Activated T-helper 2 cell treated with anti-CD3 and anti-CD28 coated beads, Interferon-gamma antibody, Interleukin-2, Interleukin-4, amounts not matched to agents 10 μg/mL and 5 μg/mL and 100 μg/mL, durations not matched to agents 14 hours and 24 hours and 36 hours (primary cell): ENCODE results near the gene EXOC6. TPM values are rescaled to one million over a fixed set of nuclear protein-coding genes. Genes with fewer than 3 reads are reported as not detected.
A peak's percentile ranks its signal among the peaks of the same experiment; 100 is the strongest.

Source experiments
- DNase-seq: peaks from one replicate; pipeline ENCODE4 v3.0.0; 2021; ENCODE audit warnings: low spot score
- H3K27ac Mint-ChIP-seq: one replicate; pipeline ENCODE4 v1.8.0; 2021; ENCODE audit warnings: mixed read lengths
- H3K27me3 Mint-ChIP-seq: one replicate; pipeline ENCODE4 v1.8.0; 2021; ENCODE audit warnings: low read depth, mixed read lengths
- H3K36me3 Mint-ChIP-seq: one replicate; pipeline ENCODE4 v1.8.0; 2021; ENCODE audit warnings: low read depth, mixed read lengths
- H3K4me1 Mint-ChIP-seq: one replicate; pipeline ENCODE4 v1.8.0; 2021; ENCODE audit warnings: low read depth, mixed read lengths
- H3K4me3 Mint-ChIP-seq: one replicate; pipeline ENCODE4 v1.8.0; 2021; ENCODE audit warnings: low read depth, mild to moderate bottlenecking, moderate library complexity, mixed read lengths
- H3K9me3 Mint-ChIP-seq: one replicate; pipeline ENCODE4 v1.8.0; 2021; ENCODE audit warnings: mixed read lengths
- intact Hi-C: fragments of 100-400 bp; cut with micrococcal nuclease; formaldehyde crosslinking; loops from one replicate; pipeline ENCODE4 v1.15.1; 2023
- total RNA-seq: library from RNA; stranded (reverse); gene quantifications from 2 replicates; pipeline ENCODE4 v1.2.3, GENCODE V29; 2022

EXOC6 gene
- total RNA-seq, 1 donor from 2014 or later: 12.4 TPM

DNA sequence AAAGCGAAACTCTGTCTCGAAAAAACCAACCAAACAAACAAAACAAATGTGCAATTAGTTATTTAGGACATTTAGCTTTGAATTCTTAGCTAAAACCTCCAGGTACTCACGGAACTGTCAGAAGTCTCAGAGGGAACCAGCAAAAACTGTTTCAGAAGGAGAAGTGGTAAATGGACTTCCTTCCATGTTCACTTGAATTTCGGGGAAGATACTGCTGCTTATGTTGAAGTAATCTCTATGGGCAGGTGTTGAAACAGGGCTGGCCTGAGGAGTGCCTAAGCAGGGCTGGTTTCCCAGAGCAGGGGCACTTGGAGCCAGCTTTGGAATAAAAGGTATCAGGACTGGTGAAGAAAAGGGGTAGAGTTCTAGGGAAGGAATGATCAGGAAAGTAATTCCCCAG is 2.4 kb upstream of the EXOC6 start:
- H3K36me3 Mint-ChIP-seq: no peaks in the 10 kb centered on the region
- no peak overlapping the region for H3K4me3 Mint-ChIP-seq
- peaks cover 6% of the 10 kb centered on the region for H3K27me3 Mint-ChIP-seq
- no peak for DNase-seq
- H3K27ac Mint-ChIP-seq: peak overlapping the region; percentile 58
- intact Hi-C loops: loop anchor here (5.0 to 10.0 kb wide), 4 partner anchors 36 to 669 kb away; partner anchors contain the start of gene KIF11
- peaks cover 37% of the 10 kb centered on the region for H3K4me1 Mint-ChIP-seq
- H3K9me3 Mint-ChIP-seq: peaks cover 8% of the 10 kb centered on the region

DNA sequence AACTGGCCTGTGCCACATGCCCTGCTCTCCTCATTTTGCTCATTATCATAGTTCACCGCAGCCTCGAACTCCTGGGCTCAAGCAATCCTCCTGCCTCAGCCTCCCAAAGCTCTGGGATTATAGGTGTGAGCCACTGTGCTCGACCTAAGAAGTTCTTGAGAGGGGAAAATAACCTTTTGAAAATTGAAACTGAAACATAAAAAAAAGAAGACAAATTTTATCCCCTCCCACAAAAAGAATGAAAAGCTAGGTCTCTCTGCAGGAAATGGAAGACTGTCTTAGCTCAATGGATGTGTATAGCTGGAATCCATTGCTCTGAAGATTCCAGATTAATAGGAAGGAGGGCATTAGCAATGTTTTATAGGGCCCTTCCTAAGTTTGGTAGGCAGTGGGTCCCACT is 2.0 kb upstream of the EXOC6 start:
- Mint-ChIP-seq H3K4me3 (peak overlapping the region; percentile 52), H3K27ac (no peak overlapping the region), H3K4me1 (peaks cover 39% of the 10 kb centered on the region), H3K27me3 (peaks cover 6% of the 10 kb centered on the region), H3K36me3 (no peaks in the 10 kb centered on the region), H3K9me3 (peaks cover 8% of the 10 kb centered on the region)
- intact Hi-C loops: loop anchor here (5.0 to 10.0 kb wide), 4 partner anchors 36 to 668 kb away; partner anchors contain the start of gene KIF11
- DNase-seq: no peak

DNA sequence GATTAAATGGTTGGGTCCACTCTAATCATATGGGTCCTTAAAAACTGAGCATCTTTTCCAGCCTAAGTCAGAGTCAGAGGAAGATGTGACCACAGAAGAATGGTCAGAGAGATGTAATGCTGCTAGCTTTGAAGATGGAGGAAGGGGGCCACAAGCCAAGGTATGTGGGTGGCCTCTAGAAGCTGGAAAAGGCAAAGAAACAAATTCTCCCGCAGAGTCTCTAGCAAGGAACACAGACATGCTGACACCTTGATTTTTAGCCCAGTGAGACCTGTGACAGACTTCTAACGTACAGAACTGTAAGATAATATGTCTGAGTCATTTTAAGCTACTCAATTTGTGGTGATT is 1.5 kb upstream of the EXOC6 start:
- peaks cover 6% of the 10 kb centered on the region for H3K27me3 Mint-ChIP-seq
- no peak overlapping the region for H3K27ac Mint-ChIP-seq
- peak overlapping the region; percentile 52 for H3K4me3 Mint-ChIP-seq
- H3K4me1 Mint-ChIP-seq: peaks cover 39% of the 10 kb centered on the region
- intact Hi-C loops: loop anchor here (5.0 to 10.0 kb wide), 4 partner anchors 35 to 668 kb away; partner anchors contain the start of gene KIF11
- no peaks in the 10 kb centered on the region for H3K36me3 Mint-ChIP-seq
- DNase-seq: no peak
- H3K9me3 Mint-ChIP-seq: peaks cover 8% of the 10 kb centered on the region

DNA sequence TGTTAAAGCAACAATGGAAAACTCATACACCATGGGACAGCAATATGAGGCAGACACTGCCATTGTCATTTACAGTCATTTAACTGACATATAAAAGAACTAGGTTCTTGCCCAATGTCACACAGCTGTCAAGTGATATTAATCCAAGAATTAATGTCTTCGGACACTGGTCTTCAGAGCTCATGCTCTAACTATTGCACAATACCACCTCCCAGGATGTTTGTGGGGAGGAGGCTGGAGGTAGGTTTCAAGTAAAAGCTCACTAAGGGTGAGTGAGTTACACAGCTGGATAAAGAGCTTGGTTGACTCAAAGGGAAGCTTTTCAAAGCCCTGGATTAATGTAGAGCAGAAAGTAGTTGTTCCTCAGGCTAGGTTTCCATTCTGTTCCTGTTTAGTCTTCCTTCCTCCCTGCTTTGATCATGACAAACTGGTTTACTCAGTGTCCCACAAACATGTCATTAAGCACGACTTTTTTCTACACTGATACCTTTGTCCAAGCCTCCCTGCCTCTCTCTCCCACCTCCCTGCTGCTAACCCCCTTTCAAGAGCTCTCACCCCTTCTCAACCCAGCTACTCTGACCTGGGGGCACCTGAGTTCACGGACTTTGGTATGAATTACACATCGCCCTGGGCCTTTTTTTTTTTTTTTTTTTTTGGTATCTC is 987 bp upstream of the EXOC6 start:
- Mint-ChIP-seq H3K36me3 (no peaks in the 10 kb centered on the region), H3K27me3 (peaks cover 4% of the 10 kb centered on the region), H3K27ac (peak overlapping the region; percentile 68), H3K9me3 (peaks cover 8% of the 10 kb centered on the region), H3K4me3 (peak overlapping the region; percentile 78), H3K4me1 (peaks cover 39% of the 10 kb centered on the region)
- intact Hi-C loops: loop anchor here (5.0 to 10.0 kb wide), 4 partner anchors 35 to 667 kb away; partner anchors contain the start of gene KIF11
- no peak for DNase-seq

DNA sequence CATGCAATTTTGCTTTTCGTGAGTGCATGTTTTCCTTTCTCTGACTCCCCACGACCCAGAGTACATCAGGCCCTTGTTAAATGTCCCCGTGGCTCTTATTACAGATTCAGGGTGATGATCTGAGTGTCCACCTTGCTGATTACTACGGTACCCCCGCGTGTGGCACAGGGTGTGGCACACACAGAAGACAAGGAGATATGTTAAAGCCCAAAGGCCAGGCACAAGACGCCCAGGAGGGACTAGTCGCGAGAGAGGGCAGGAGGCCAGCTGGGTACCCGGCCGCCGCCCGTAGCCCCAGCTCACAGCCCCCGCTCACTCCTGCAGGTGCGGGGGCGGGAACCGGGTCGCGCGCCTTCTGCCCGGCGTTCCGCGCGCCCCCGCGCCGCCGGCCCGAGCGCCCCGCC is 281 bp upstream of the EXOC6 start:
- intact Hi-C loops: loop anchor here (5.0 to 10.0 kb wide), 4 partner anchors 34 to 667 kb away; partner anchors contain the start of gene KIF11

DNA sequence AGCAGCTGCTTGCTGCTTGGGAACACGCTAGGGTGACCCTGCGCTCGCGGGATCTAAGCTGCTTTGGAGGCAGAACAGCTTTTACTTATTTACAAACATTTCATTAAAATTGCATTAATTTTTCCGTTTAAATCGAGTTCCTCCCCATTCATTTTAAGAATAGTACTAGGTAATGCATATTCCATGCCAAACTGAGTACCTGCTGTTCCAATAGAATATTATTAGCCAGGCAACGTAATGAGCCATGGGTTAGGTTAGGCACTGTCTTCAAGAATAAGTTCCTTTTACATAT is 860 bp downstream of the EXOC6 start:
- peaks cover 8% of the 10 kb centered on the region for H3K9me3 Mint-ChIP-seq
- intact Hi-C loops: loop anchor here (5.0 to 10.0 kb wide), 4 partner anchors 33 to 666 kb away; partner anchors contain the start of gene KIF11
- H3K27ac Mint-ChIP-seq: peak overlapping the region; percentile 80
- no peaks in the 10 kb centered on the region for H3K36me3 Mint-ChIP-seq
- peaks cover 39% of the 10 kb centered on the region for H3K4me1 Mint-ChIP-seq
- H3K4me3 Mint-ChIP-seq: peak overlapping the region; percentile 80
- DNase-seq: no peak
- no peaks in the 10 kb centered on the region for H3K27me3 Mint-ChIP-seq

More for the DNA sequence above, 281 bp upstream of the EXOC6 start:
- Mint-ChIP-seq H3K27ac (peak overlapping the region; percentile 36), H3K36me3 (no peaks in the 10 kb centered on the region), H3K4me1 (peaks cover 38% of the 10 kb centered on the region), H3K4me3 (peak overlapping the region; percentile 78), H3K9me3 (peaks cover 8% of the 10 kb centered on the region), H3K27me3 (peaks cover 1% of the 10 kb centered on the region)
- DNase-seq: no peak

DNA sequence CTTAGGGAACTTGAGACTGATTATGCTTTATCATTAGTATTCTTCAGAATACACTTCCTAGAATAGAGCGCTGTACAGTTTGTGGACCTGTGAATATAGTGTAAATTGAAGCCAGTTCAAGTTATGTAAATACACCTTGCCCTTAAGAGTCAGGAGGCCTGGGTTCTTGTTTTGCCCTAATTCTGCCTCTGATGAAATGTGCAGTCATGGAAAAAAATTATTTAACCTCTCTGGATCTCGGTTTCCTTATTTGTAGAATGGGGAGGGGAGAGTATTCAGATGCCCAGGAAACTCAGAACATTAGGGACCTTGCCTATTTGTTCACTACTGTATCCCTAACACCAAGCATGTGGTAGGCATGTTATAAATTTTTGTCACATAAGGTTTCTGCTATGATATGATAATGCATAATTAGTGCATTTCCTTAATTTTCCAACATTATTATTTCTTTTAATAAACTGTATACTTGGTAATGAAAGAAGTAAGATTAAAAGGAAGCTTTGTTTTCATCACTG is 1.3 kb downstream of the EXOC6 start:
- Mint-ChIP-seq H3K27ac (peak overlapping the region; percentile 80), H3K9me3 (peaks cover 8% of the 10 kb centered on the region), H3K4me3 (peak overlapping the region; percentile 80), H3K36me3 (no peaks in the 10 kb centered on the region), H3K4me1 (peaks cover 42% of the 10 kb centered on the region), H3K27me3 (no peaks in the 10 kb centered on the region)
- intact Hi-C loops: loop anchor here (5.0 to 10.0 kb wide), 4 partner anchors 33 to 665 kb away; partner anchors contain the start of gene KIF11
- DNase-seq: no peak

DNA sequence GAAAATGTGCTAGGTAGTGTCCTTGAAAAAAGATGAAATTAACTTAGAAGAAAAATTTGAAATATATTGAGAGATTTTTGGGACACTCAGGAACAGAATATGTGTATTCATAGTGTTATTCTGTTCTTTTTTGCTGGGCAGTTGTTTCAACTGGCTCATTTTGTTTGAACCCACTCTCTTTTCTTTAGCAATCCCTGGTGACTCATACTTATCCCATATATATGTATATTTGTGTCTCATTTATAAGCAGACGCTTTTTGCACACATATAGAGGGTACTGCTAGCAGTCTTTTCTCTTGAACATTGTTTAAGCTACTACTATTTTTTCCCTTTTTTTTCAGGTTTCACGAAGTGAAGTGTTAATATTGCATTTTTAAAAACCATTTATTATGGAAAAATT is 1.9 kb downstream of the EXOC6 start:
- Mint-ChIP-seq H3K27me3 (no peaks in the 10 kb centered on the region), H3K4me1 (peaks cover 44% of the 10 kb centered on the region), H3K27ac (no peak overlapping the region), H3K36me3 (no peaks in the 10 kb centered on the region), H3K4me3 (peak overlapping the region; percentile 80), H3K9me3 (peaks cover 8% of the 10 kb centered on the region)
- intact Hi-C loops: no loop called here
- no peak for DNase-seq

DNA sequence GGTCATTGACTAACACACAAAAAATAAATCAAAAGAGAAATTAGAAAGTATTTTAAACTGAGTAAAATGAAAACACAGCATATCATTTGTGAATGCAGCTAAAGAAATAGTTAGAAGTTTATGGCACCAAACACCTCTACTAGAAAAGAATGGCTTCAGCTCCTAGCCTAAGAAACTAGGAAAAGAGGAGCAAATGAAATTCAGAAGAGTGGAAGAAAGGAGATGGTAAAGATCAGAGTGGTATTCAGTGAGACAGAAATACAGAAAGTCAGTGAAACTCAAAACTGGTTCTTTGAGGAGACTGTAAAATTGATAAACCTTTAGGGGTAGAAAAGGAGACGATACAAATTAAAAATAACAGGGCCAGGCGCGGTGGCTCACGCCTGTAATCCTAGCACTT is 2.7 kb downstream of the EXOC6 start:
- no peaks in the 10 kb centered on the region for H3K27me3 Mint-ChIP-seq
- H3K36me3 Mint-ChIP-seq: no peaks in the 10 kb centered on the region
- H3K27ac Mint-ChIP-seq: no peak overlapping the region
- no peak overlapping the region for H3K4me3 Mint-ChIP-seq
- intact Hi-C loops: no loop called here
- peaks cover 40% of the 10 kb centered on the region for H3K4me1 Mint-ChIP-seq
- H3K9me3 Mint-ChIP-seq: peaks cover 9% of the 10 kb centered on the region
- DNase-seq: no peak

DNA sequence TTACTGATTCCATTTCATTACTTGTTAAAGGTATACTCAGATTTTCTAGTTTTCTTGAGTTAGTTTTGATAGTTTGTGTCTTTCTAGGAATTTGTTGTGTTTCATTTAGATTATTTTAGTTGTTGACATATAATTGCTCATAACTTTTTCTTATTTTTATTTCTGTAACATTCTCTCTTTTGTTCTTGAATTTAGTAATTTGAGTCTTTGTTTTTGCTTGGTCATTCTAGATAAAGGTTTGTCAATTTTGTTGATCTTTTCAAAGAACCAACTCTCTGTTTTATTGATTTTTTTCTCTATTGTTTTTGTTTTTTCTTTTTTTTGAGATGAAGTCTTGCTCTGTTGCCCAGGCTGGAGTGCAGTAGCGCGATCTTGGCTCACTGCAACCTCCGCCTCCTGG is 7.2 kb downstream of the EXOC6 start:
- intact Hi-C loops: no loop called here
- H3K27ac Mint-ChIP-seq: no peak overlapping the region

DNA sequence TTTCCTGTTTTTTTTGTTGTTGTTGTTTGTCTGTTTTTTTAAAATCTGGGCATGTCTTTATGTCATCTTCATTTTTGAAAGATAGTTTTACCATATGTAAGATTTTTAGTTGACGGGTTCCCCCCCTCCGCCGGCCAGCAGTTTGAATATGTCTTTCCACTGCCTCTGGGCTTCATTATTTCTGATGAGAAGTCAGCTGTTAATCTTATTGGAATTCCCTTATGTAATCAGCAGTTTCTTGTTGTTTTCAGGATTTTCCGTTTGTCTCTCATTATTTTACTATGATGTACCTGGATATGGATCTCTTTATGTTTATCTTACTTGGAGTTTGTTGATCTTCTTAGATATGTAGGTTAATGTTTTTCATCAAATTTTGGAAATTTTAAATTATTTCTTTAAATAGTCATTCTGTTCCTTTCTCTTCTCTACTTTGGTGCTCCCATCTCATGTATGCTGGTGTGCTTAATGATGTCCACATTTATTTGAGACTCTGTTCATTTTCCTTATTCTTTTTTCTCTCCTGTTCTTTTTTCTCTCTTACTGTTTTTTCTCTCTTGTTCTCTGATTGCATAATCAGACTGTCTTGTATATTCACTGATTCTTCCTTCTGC is 9.7 kb downstream of the EXOC6 start:
- H3K36me3 Mint-ChIP-seq: peaks cover 17% of the 10 kb centered on the region
- H3K4me1 Mint-ChIP-seq: peaks cover 10% of the 10 kb centered on the region
- intact Hi-C loops: no loop called here
- no peak overlapping the region for H3K27ac Mint-ChIP-seq
- no peak for DNase-seq
- H3K9me3 Mint-ChIP-seq: peaks cover 41% of the 10 kb centered on the region
- H3K4me3 Mint-ChIP-seq: no peak overlapping the region
- no peaks in the 10 kb centered on the region for H3K27me3 Mint-ChIP-seq

More for the DNA sequence above, 7.2 kb downstream of the EXOC6 start:
- Mint-ChIP-seq H3K36me3 (peaks cover 17% of the 10 kb centered on the region), H3K4me1 (peaks cover 13% of the 10 kb centered on the region), H3K4me3 (no peak overlapping the region), H3K9me3 (peaks cover 38% of the 10 kb centered on the region), H3K27me3 (no peaks in the 10 kb centered on the region)
- DNase-seq: no peak

DNA sequence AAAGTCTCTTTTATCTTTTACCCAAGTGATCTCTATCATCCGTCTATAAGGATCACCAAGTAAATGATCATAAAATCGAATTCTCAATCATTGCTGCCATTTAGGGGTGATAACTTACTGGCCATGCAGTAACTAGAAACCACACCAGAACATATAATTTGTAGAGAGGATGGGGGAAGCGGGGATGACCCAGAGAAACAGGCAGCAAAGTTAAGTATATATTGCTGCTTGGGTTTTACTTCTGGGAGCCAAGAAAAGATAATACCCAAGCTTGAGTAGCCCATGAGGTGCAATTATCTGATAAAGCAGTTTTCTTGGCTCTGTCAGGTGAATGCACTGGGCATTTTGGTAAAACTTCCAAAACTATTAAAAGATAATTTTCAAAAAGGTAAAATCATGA is 18.9 kb downstream of the EXOC6 start:
- Mint-ChIP-seq H3K36me3 (no peaks in the 10 kb centered on the region), H3K4me3 (no peak overlapping the region), H3K9me3 (no peaks in the 10 kb centered on the region), H3K27ac (no peak overlapping the region), H3K27me3 (peaks cover 1% of the 10 kb centered on the region), H3K4me1 (peaks cover 2% of the 10 kb centered on the region)
- DNase-seq: no peak
- intact Hi-C loops: no loop called here

DNA sequence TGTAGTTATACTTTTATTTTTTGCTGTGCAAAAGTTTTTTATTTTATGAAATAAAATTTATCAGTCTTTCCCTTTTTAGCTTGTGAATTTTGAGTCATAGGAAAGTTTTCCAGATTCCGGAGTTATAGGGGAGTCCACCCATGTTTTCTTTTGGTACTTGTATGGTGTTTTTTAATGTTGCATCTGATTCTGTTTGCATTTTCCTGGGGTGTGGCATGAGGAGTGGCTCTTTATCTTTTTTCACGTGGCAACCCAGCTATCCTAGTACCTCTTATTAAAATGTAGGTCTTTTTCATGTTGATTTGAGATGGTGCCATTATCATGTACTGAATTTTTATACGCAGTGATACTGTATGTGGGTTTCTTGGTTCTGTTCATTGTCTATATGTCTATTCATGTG is 19.7 kb downstream of the EXOC6 start:
- Mint-ChIP-seq H3K27ac (no peak overlapping the region), H3K27me3 (peaks cover 1% of the 10 kb centered on the region), H3K4me3 (no peak overlapping the region), H3K4me1 (no peaks in the 10 kb centered on the region), H3K9me3 (no peaks in the 10 kb centered on the region), H3K36me3 (no peaks in the 10 kb centered on the region)
- intact Hi-C loops: no loop called here
- DNase-seq: no peak
